ENCODE results near the gene HELZ.

The HELZ gene

GRCh38 chr17:67067571-67068482 lies 177.2 kb downstream of the HELZ start:
- no peak overlapping the region for H3K4me3 ChIP-seq (replicated peaks; ENCODE audit: low read depth, low read length)
- no peak for DNase-seq (ENCODE audit: low read depth)
- TF ChIP-seq CTCF (IDR thresholded peaks at IDR 0.05; ENCODE audit: low read length, missing control alignments), result no peak

GRCh38 chr17:67066717-67067116 lies 178.3 kb downstream of the HELZ start:
- TF ChIP-seq CTCF (IDR thresholded peaks at IDR 0.05; ENCODE audit: low read length, missing control alignments), result no peak
- no peak overlapping the region for H3K4me3 ChIP-seq (replicated peaks; ENCODE audit: low read depth, low read length)
- DNase-seq (ENCODE audit: low read depth), result no peak

- DNase-seq (ENCODE audit: low read depth), result peak; percentile 18
Measured at GRCh38 chr17:67063141-67063540, 181.9 kb downstream of the HELZ start.

GRCh38 chr17:67059372-67059771 lies 185.6 kb downstream of the HELZ start:
- no peak overlapping the region for H3K4me3 ChIP-seq (replicated peaks; ENCODE audit: low read depth, low read length)
- no peak for DNase-seq (ENCODE audit: low read depth)
- no peak for TF ChIP-seq CTCF (IDR thresholded peaks at IDR 0.05; ENCODE audit: low read length, missing control alignments)

More at GRCh38 chr17:67063141-67063540, 181.9 kb downstream of the HELZ start:
- H3K4me3 ChIP-seq (replicated peaks; ENCODE audit: low read depth, low read length), result no peak overlapping the region
- no peak for TF ChIP-seq CTCF (IDR thresholded peaks at IDR 0.05; ENCODE audit: low read length, missing control alignments)

GRCh38 chr17:67058036-67058435 lies 187.0 kb downstream of the HELZ start:
- no peak for DNase-seq (ENCODE audit: low read depth)
- no peak overlapping the region for H3K4me3 ChIP-seq (replicated peaks; ENCODE audit: low read depth, low read length)
- TF ChIP-seq CTCF (IDR thresholded peaks at IDR 0.05; ENCODE audit: low read length, missing control alignments), result no peak

GRCh38 chr17:67056746-67057490 lies 188.1 kb downstream of the HELZ start:
- no peak for TF ChIP-seq CTCF (IDR thresholded peaks at IDR 0.05; ENCODE audit: low read length, missing control alignments)
- no peak for DNase-seq (ENCODE audit: low read depth)
- H3K4me3 ChIP-seq (replicated peaks; ENCODE audit: low read depth, low read length), result no peak overlapping the region

All from fibroblast of pulmonary artery (primary cell).